SU-DHL-6 (cell line): ENCODE measurements around the gene GRIK1.

Experiments
- H2AFZ ChIP-seq: fragments of 200-600 bp; sonication (generic); 2 replicates; pipeline ENCODE4 v1.6.1; 2014; ENCODE audit warnings: low read depth, mild to moderate bottlenecking, moderate library complexity, mixed read lengths, antibody characterized with exemption, low read length; ENCODE audit not compliant: severe bottlenecking
- H3F3A ChIP-seq: fragments of 200-600 bp; shearing (Covaris generic); 2 replicates; pipeline ENCODE4 v1.6.0; 2016; ENCODE audit warnings: antibody characterized with exemption, mild to moderate bottlenecking; ENCODE audit not compliant: insufficient read depth
- H3K27ac ChIP-seq: fragments of 200-600 bp; sonication (generic); 2 replicates; pipeline ENCODE4 v1.5.1; 2016; ENCODE audit warnings: low read depth, mild to moderate bottlenecking, low read length, moderate library complexity, mixed read lengths
- H3K27me3 ChIP-seq: fragments of 200-600 bp; sonication (generic), shearing (Covaris generic); 2 replicates; pipeline ENCODE4 v1.6.0; 2014; ENCODE audit warnings: mild to moderate bottlenecking, low read length
- H3K36me3 ChIP-seq: fragments of 200-600 bp; sonication (generic); 2 replicates; pipeline ENCODE4 v1.6.1; 2014; ENCODE audit warnings: mild to moderate bottlenecking, low read length, mixed read lengths
- H3K4me2 ChIP-seq: fragments of 300-600, 200-600 bp; shearing (Covaris generic), sonication (generic); 2 replicates; pipeline ENCODE4 v1.6.0; 2014; ENCODE audit warnings: low read length, low read depth, mild to moderate bottlenecking; ENCODE audit not compliant: poor library complexity, severe bottlenecking
- H3K4me3 ChIP-seq: fragments of 200-600 bp; sonication (generic); 2 replicates; pipeline ENCODE4 v1.5.1; 2014; ENCODE audit warnings: antibody characterized with exemption, low read length, mild to moderate bottlenecking, mixed read lengths; ENCODE audit not compliant: insufficient read depth, poor library complexity, severe bottlenecking
- H3K79me2 ChIP-seq: fragments of 200-600 bp; sonication (generic); 2 replicates; pipeline ENCODE4 v1.6.1; 2014; ENCODE audit warnings: mild to moderate bottlenecking, low read length, moderate library complexity; ENCODE audit not compliant: insufficient read depth
- H3K9ac ChIP-seq: fragments of 200-600 bp; sonication (generic); 2 replicates; pipeline ENCODE4 v1.7.0; 2014; ENCODE audit warnings: mild to moderate bottlenecking, low read length
- H3K9me2 ChIP-seq: fragments of 200-600 bp; sonication (generic); replicated peaks from 2 replicates; pipeline ENCODE4 v1.6.1; 2014; ENCODE audit warnings: low read length; ENCODE audit not compliant: insufficient read depth
- H3K9me3 ChIP-seq: fragments of 200-600 bp; sonication (generic); 2 replicates; pipeline ENCODE4 v1.6.1; 2014; ENCODE audit warnings: low read length, mixed read lengths; ENCODE audit not compliant: insufficient read depth
- H4K20me1 ChIP-seq: fragments of 200-600 bp; sonication (generic); 2 replicates; pipeline ENCODE4 v1.6.1; 2014; ENCODE audit warnings: low read depth, mild to moderate bottlenecking, antibody characterized with exemption, low read length, moderate library complexity, mixed read lengths
- EZH2phosphoT487 ChIP-seq: fragments of 200-600 bp; sonication (generic), shearing (Covaris generic); conservative IDR thresholded peaks from 2 replicates; pipeline ENCODE4 v1.6.1; 2018; ENCODE audit warnings: mild to moderate bottlenecking, antibody characterized with exemption, low read length, moderate library complexity, mixed read lengths
- TF ChIP-seq, protein P1 (sequence below): fragments of 200-600 bp; sonication (generic); IDR thresholded peaks from one replicate; pipeline ENCODE4 v1.5.1; 2017; ENCODE audit warnings: antibody characterized with exemption, mild to moderate bottlenecking, low read length, moderate library complexity; ENCODE audit not compliant: insufficient read depth, poor library complexity, severe bottlenecking

Gene GRIK1

DNA sequence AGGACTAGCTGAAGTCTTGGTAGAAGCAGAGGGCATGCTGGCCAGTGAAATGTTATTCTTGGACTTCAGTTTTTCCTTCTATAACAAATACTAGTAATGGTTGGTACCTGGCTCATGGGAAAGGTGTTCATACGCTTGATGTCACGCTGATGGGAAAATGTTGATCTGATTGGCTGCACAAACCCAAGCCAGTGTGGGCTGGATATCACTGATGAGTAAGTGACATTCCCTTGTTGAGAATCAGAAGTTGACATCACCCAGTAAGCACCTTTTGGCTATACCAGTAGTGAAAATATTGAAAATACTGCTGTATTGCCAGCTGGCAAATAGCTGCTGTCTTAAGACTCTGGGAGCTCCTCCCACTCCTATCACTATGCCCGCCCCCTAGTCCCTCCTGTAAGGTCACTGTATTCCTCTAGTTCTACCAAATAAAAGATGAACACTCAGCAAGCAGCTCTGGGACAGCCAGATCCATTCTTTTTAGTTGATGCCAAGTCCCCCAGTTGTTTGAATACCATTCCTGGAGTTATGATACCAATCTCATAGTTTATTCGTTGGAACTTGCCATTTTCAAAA is 168.2 kb downstream of the GRIK1 start:
- Histone ChIP-seq H3F3A (no peaks in the 10 kb centered on the region), H3K9me3 (no peaks in the 10 kb centered on the region), H3K27ac (no peak overlapping the region), H2AFZ (no peak overlapping the region), H3K9ac (no peak overlapping the region), H3K4me3 (no peak overlapping the region), H3K36me3 (no peaks in the 10 kb centered on the region), H4K20me1 (no peaks in the 10 kb centered on the region), H3K4me2 (no peak overlapping the region), H3K9me2 (0 out of 2 replicates have a peak, but pooled peaks cover 3% of the 10 kb centered on the region), H3K79me2 (no peaks in the 10 kb centered on the region), H3K27me3 (no peaks in the 10 kb centered on the region)
- no peak for TF ChIP-seq EZH2phosphoT487
- TF ChIP-seq, protein P1, sequence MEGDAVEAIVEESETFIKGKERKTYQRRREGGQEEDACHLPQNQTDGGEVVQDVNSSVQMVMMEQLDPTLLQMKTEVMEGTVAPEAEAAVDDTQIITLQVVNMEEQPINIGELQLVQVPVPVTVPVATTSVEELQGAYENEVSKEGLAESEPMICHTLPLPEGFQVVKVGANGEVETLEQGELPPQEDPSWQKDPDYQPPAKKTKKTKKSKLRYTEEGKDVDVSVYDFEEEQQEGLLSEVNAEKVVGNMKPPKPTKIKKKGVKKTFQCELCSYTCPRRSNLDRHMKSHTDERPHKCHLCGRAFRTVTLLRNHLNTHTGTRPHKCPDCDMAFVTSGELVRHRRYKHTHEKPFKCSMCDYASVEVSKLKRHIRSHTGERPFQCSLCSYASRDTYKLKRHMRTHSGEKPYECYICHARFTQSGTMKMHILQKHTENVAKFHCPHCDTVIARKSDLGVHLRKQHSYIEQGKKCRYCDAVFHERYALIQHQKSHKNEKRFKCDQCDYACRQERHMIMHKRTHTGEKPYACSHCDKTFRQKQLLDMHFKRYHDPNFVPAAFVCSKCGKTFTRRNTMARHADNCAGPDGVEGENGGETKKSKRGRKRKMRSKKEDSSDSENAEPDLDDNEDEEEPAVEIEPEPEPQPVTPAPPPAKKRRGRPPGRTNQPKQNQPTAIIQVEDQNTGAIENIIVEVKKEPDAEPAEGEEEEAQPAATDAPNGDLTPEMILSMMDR = no peak

DNA sequence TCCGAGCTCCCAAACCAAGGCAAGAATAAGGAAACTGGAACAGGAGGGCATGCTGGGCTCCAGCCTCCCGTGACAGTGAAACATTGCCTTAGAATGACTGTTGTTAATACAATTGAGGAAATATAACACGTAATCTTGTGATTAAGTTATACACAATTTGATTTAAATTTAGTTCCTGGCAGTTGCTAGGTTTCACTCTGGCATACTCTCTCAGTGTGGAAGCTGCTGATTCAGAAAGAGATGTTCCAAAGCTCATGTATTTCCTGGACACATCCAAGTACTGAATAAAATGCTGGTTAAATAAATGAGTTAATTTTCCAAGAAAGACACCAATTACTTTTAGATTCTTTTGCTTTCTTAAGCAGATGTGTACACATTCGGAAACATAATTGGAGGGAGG is 176.1 kb downstream of the GRIK1 start:
- Histone ChIP-seq H3K9ac (no peak overlapping the region), H3K9me3 (no peaks in the 10 kb centered on the region), H3K4me3 (no peak overlapping the region), H3K36me3 (no peaks in the 10 kb centered on the region), H3K79me2 (no peaks in the 10 kb centered on the region), H3K27ac (no peak overlapping the region), H3F3A (no peaks in the 10 kb centered on the region), H3K9me2 (no peaks in the 10 kb centered on the region), H3K4me2 (no peak overlapping the region), H4K20me1 (no peaks in the 10 kb centered on the region), H3K27me3 (no peaks in the 10 kb centered on the region), H2AFZ (no peak overlapping the region)
- no peak for TF ChIP-seq EZH2phosphoT487
- TF ChIP-seq, protein P1 = no peak

DNA sequence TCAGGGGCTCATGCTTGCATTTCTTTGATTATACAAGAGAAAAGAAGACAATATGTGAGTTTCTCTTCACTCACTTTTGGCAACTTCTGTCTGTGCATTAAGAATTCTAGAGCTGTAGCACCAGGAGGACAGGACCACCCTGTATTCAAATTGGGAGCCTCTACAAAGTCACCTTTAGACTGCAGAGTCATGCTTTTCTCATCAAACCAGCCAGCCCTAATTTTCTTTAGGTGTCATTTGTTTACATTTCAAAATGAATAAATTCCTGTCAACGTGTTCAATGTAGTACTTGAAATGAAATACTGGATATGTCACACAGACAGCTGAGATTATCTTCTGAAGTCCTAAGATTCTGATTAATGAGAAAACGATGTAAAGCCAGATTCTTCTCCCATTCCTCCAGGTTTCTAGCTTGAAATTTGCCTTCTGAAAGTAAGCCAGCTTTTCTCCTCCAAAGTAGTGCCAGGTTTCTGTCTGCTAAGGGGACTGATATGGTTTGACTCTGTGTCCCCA is 177.2 kb downstream of the GRIK1 start:
- Histone ChIP-seq H3K36me3 (no peaks in the 10 kb centered on the region), H3K9me3 (no peaks in the 10 kb centered on the region), H3K4me3 (no peak overlapping the region), H2AFZ (no peak overlapping the region), H3K9me2 (no peaks in the 10 kb centered on the region), H3K4me2 (no peak overlapping the region), H3K27ac (no peak overlapping the region), H3K79me2 (no peaks in the 10 kb centered on the region), H3K9ac (no peak overlapping the region), H3K27me3 (no peaks in the 10 kb centered on the region), H4K20me1 (no peaks in the 10 kb centered on the region), H3F3A (no peaks in the 10 kb centered on the region)
- TF ChIP-seq EZH2phosphoT487 = no peak
- TF ChIP-seq, protein P1 = no peak
